A549 (cell line): ENCODE data around the gene PLCD1. TPM values are rescaled to one million over a fixed set of nuclear protein-coding genes. Genes with fewer than 3 reads are reported as not detected.

Source experiments
- ATAC-seq, 2 experiments: fragments of 200-7000 bp in 1 of 2; fragments of >200 bp in 1 of 2; cut with Nextera tagmentation in 1 of 2; cut with Tn5 transposase in 1 of 2; 3 replicates each; pipeline versions ENCODE4 v1.8.0 to v1.9.1; 2018 to 2020; ENCODE audit warnings: mild to moderate bottlenecking in 1 of 2, moderate library complexity in 1 of 2
- CTCF ChIA-PET: fragments of 300-600 bp; sonication (Branson Sonifier 250); formaldehyde crosslinking; extraction: SDS; loops from one replicate; lab custom pipeline; 2021; ENCODE audit warnings: antibody characterized with exemption, inconsistent platforms; lab: Yijun Ruan, JAX
- POLR2A ChIA-PET: fragments of 350-600 bp; formaldehyde crosslinking; extraction: SDS; loops from one replicate; lab custom pipeline; 2021; ENCODE audit warnings: antibody characterized with exemption, inconsistent platforms; lab: Yijun Ruan, JAX
- DNase-seq, 2 experiments: peaks; one replicate each; pipeline versions ENCODE4 v3.0.0 to v3.0.0-alpha.2; 2011 to 2016; ENCODE audit warnings: low read depth in 1 of 2, low spot score in 1 of 2
- FAIRE-seq: peaks from 2 replicates; lab custom pipeline; 2011; peaks lifted over from hg19 to GRCh38; lab: Jason Lieb, UNC
- H3K27ac ChIP-seq, 2 experiments: fragments of >200 bp; sonication (Bioruptor Twin); formaldehyde crosslinking; 3 replicates each; pipeline ENCODE4 v1.5.1; 2016 to 2017
- H3K4me1 ChIP-seq: fragments of >200 bp; sonication (Bioruptor Twin); formaldehyde crosslinking; 3 replicates; pipeline ENCODE4 v1.6.1; 2016
- H3K4me2 ChIP-seq: fragments of >200 bp; sonication (Bioruptor Twin); formaldehyde crosslinking; 3 replicates; pipeline ENCODE4 v1.6.1; 2016
- H3K4me3 ChIP-seq: fragments of >200 bp; sonication (Bioruptor Twin); formaldehyde crosslinking; 3 replicates; pipeline ENCODE4 v1.5.1; 2016
- H3K9me3 ChIP-seq: fragments of >200 bp; sonication (Bioruptor Twin); formaldehyde crosslinking; 3 replicates; pipeline ENCODE4 v1.6.1; 2016
- BCL3 ChIP-seq: fragments of >200 bp; sonication (Bioruptor Twin); formaldehyde crosslinking; IDR thresholded peaks from 3 replicates; pipeline ENCODE4 v1.6.1; 2016
- CBX8 ChIP-seq: fragments of 200-600 bp; sonication (generic); IDR thresholded peaks from 2 replicates; pipeline ENCODE4 v1.6.1; 2016
- CHD2 ChIP-seq: fragments of 150-350 bp; IDR thresholded peaks from 2 replicates; pipeline ENCODE4 v1.6.1; 2014; ENCODE audit warnings: low read length; ENCODE audit not compliant: partially characterized antibody
- CHD4 ChIP-seq: fragments of 200-600 bp; sonication (generic); IDR thresholded peaks from 2 replicates; pipeline ENCODE4 v1.6.1; 2016; ENCODE audit warnings: antibody characterized with exemption, mild to moderate bottlenecking, borderline replicate concordance
- CTCF ChIP-seq: fragments of >200 bp; sonication (Bioruptor Twin); formaldehyde crosslinking; IDR thresholded peaks from 3 replicates; pipeline ENCODE4 v1.5.1; 2016
- E2F6 ChIP-seq: IDR thresholded peaks from 2 replicates; pipeline ENCODE4 v1.6.1; 2012; ENCODE audit warnings: low read depth, borderline replicate concordance
- ELK1 ChIP-seq: fragments of 150-350 bp; IDR thresholded peaks from 2 replicates; pipeline ENCODE4 v1.6.1; 2014; ENCODE audit warnings: low read depth, mild to moderate bottlenecking, low read length
- ESRRA ChIP-seq: fragments of 150-350 bp; IDR thresholded peaks from 2 replicates; pipeline ENCODE4 v1.6.1; 2014; ENCODE audit warnings: mild to moderate bottlenecking, low read length, borderline replicate concordance
- FOSL2 ChIP-seq, 2 experiments: fragments of 450-650 bp in 1 of 2; fragments of >200 bp in 1 of 2; sonication (Bioruptor Twin) in 1 of 2; formaldehyde crosslinking; IDR thresholded peaks; 2 replicates each; pipeline versions ENCODE4 v1.5.0 to v1.6.1; 2016 to 2020; ENCODE audit warnings: mild to moderate bottlenecking in 1 of 2, moderate library complexity in 1 of 2
- HDAC2 ChIP-seq: fragments of 200-600 bp; sonication (generic); IDR thresholded peaks from 2 replicates; pipeline ENCODE4 v1.6.1; 2016
- HOXA7 ChIP-seq: fragments of 250-450 bp; sonication (Bioruptor Pico); IDR thresholded peaks from 2 replicates; pipeline ENCODE4 v1.5.0; 2020; ENCODE audit warnings: mild to moderate bottlenecking, moderate library complexity
- HOXB13 ChIP-seq: fragments of 250-450 bp; sonication (Bioruptor Pico); IDR thresholded peaks from 2 replicates; pipeline ENCODE4 v1.5.0; 2020; ENCODE audit warnings: low read depth, mild to moderate bottlenecking, moderate library complexity
- JUNB ChIP-seq: fragments of >200 bp; sonication (Bioruptor Twin); formaldehyde crosslinking; IDR thresholded peaks from 2 replicates; pipeline ENCODE4 v1.6.1; 2016
- MAX ChIP-seq: IDR thresholded peaks from 2 replicates; pipeline ENCODE4 v1.6.1; 2012
- PBX3 ChIP-seq: IDR thresholded peaks from 2 replicates; pipeline ENCODE4 v1.6.1; 2012
- POLR2AphosphoS2 ChIP-seq: conservative IDR thresholded peaks from 2 replicates; pipeline ENCODE4 v1.6.1; 2012; ENCODE audit warnings: low read length, improper control_type of control experiment, inconsistent platforms
- RCOR1 ChIP-seq: fragments of 150-350 bp; IDR thresholded peaks from 2 replicates; pipeline ENCODE4 v1.6.1; 2014; ENCODE audit warnings: antibody characterized with exemption, low read length, low read depth
- REST ChIP-seq: fragments of 200-600 bp; sonication (generic); IDR thresholded peaks from 2 replicates; pipeline ENCODE4 v1.6.1; 2016; ENCODE audit warnings: antibody characterized with exemption, mild to moderate bottlenecking, moderate library complexity
- RNF2 ChIP-seq: fragments of 200-600 bp; sonication (generic); IDR thresholded peaks from 2 replicates; pipeline ENCODE4 v1.6.1; 2016; ENCODE audit warnings: low read depth, mild to moderate bottlenecking, antibody characterized with exemption, moderate library complexity, borderline replicate concordance
- SMC3 ChIP-seq: fragments of >200 bp; sonication (Bioruptor Twin); formaldehyde crosslinking; IDR thresholded peaks from 3 replicates; pipeline ENCODE4 v1.6.1; 2018; ENCODE audit warnings: inconsistent platforms
- TFCP2L1 ChIP-seq: fragments of 250-450 bp; sonication (Bioruptor Pico); IDR thresholded peaks from 2 replicates; pipeline ENCODE4 v1.5.0; 2021; ENCODE audit warnings: mild to moderate bottlenecking
- TP53 ChIP-seq: fragments of 250-450 bp; sonication (Bioruptor Pico); IDR thresholded peaks from 2 replicates; pipeline ENCODE4 v1.5.0; 2021; ENCODE audit warnings: mild to moderate bottlenecking, moderate library complexity
- USF2 ChIP-seq: fragments of 450-650 bp; IDR thresholded peaks from 2 replicates; pipeline ENCODE4 v1.6.1; 2014; ENCODE audit warnings: antibody characterized with exemption
- ZNF302 ChIP-seq: fragments of 250-450 bp; sonication (Bioruptor Pico); IDR thresholded peaks from 2 replicates; pipeline ENCODE4 v1.9.0; 2021; ENCODE audit warnings: inconsistent platforms, mild to moderate bottlenecking, moderate library complexity
- WGBS: methylation state at CpG from one replicate; pipeline ENCODE4 v1.1.6; 2017; ENCODE audit errors: missing lambda C conversion rate; 5-methylcytosine and 5-hydroxymethylcytosine counted together
- polyA plus RNA-seq, 4 experiments: library from polyadenylated mRNA; depleted of rRNA in 3 of 4; stranded (reverse); fragments of >200 nt; fragmentation: RNase III in 1 of 4; extraction: RNeasy Plus Mini Kit Qiagen cat#74134 plus additional on column Dnase treatment in 1 of 4; gene quantifications; 2 replicates in 3 of 4; 3 replicates in 1 of 4; pipeline ENCODE4 v1.2.3, GENCODE V29; 2011 to 2017

Gene PLCD1
- polyA plus RNA-seq, 2 of the 4 experiments (the other 2 are of a cell fraction), result 3.9 to 4.8 TPM

GRCh38 chr3:38016847-38017444 lies 12.5 kb downstream of the PLCD1 start:
- ATAC-seq (no peak), DNase-seq (no peak), FAIRE-seq (no peak)
- ChIA-PET CTCF (interaction anchor here (5.5 kb wide), 1 partner anchor 15 kb away, joined by 31 read pairs; no protein-coding TSS in a partner anchor), POLR2A (no interaction called here)
- H3K4me3 ChIP-seq, result no peak overlapping the region
- H3K4me1 ChIP-seq, result no peaks in the 10 kb centered on the region
- H3K9me3 ChIP-seq, result peaks cover 3% of the 10 kb centered on the region; the same call in 1 of the 3 replicates
- no peak overlapping the region for H3K27ac ChIP-seq
- 64% methylated on average over 6 of the region's 6 CpGs for WGBS
- TF ChIP-seq CTCF, result no peak
- no peak for TF ChIP-seq PBX3
- no peak for TF ChIP-seq TFCP2L1 (CRISPR knock-in tag)
- TF ChIP-seq CHD2, result no peak
- no peak for TF ChIP-seq E2F6
- TF ChIP-seq JUNB, result no peak
- TF ChIP-seq HDAC2, result no peak
- no peak for TF ChIP-seq CBX8
- no peak for TF ChIP-seq POLR2AphosphoS2
- TF ChIP-seq MAX, result no peak
- TF ChIP-seq HOXB13 (CRISPR knock-in tag), result no peak
- no peak for TF ChIP-seq RNF2
- no peak for TF ChIP-seq FOSL2 (IDR thresholded peaks at IDR 0.05)
- no peak for TF ChIP-seq FOSL2 (CRISPR knock-in tag; IDR thresholded peaks at IDR 0.05)
- no peak for TF ChIP-seq ZNF302 (CRISPR knock-in tag)
- TF ChIP-seq TP53 (CRISPR knock-in tag), result no peak
- no peak for TF ChIP-seq CHD4
- TF ChIP-seq RCOR1, result no peak
- TF ChIP-seq USF2, result no peak
- no peak for TF ChIP-seq ELK1
- no peak for TF ChIP-seq SMC3
- no peak overlapping the region for H3K4me2 ChIP-seq

GRCh38 chr3:38016410-38016809 lies 13.0 kb downstream of the PLCD1 start:
- WGBS, result 96% methylated on average over 13 of the region's 13 CpGs
- no peak overlapping the region for H3K4me2 ChIP-seq
- no peak for FAIRE-seq
- ChIA-PET CTCF (interaction anchor here (0.8 to 5.5 kb wide), 2 partner anchors 14 to 20 kb away, joined by 3 to 31 read pairs; no protein-coding TSS in a partner anchor), POLR2A (no interaction called here)
- H3K4me3 ChIP-seq, result no peak overlapping the region
- H3K4me1 ChIP-seq, result no peaks in the 10 kb centered on the region
- peaks cover 3% of the 10 kb centered on the region; the same call in 1 of the 3 replicates for H3K9me3 ChIP-seq
- DNase-seq, result no peak
- H3K27ac ChIP-seq, result no peak overlapping the region
- ATAC-seq, result no peak
- TF ChIP-seq HOXA7 (CRISPR knock-in tag) (no peak), CTCF (no peak), ESRRA (no peak), BCL3 (no peak), REST (no peak)
